HG02763 (cell line): Measurements from ENCODE around the gene ANKRD13A.

ENCODE experiments used
- ATAC-seq: cut with Tn5 transposase; IDR thresholded peaks from one replicate; pipeline ENCODE4 v1.9.1; 2021; ENCODE audit warnings: mild to moderate bottlenecking, moderate library complexity; ENCODE audit not compliant: unreplicated experiment

Gene ANKRD13A

DNA sequence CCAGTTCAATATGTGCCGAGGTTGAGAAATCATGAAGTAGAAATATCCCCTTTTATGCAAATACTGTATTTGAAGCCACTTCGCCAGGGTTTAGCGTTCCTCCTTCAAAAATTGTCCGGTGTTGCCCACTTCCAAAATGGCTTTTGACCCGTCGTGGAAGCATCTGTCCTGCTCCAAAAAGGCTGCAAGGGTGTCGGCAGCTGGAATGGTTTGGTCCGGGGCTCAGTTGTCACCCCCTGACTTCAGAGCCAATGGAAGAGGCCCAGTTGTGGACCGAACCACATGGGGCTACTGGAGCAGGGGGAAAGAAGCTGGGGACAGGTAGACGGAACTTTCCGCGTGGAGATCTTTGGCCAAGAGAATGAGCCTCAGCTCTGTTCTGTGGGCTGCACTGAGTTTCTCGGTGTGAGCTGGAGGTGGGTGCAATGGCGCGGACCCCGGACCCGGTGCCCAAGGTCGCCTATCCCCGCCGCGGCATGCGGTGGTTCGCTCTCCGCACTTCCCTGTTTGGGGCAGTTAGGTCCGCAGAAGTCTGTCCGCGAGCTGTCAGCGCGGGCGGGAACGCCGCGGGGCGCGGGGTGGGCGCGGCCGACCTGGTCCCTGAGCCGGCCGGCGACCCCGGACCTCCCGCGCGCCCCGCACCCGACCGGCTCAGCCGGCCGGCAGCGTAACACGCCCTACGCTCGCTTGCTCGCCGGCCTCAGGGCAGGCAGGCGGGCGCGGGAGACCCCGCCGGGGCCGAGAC lies at the start of gene ANKRD13A:
Gene ANKRD13A, plus strand, starts transcription at position 527 of the 745 bp plus-strand sequence. CDS start 259 bp downstream, outside the sequence.
- ATAC-seq: peak; percentile 50

DNA sequence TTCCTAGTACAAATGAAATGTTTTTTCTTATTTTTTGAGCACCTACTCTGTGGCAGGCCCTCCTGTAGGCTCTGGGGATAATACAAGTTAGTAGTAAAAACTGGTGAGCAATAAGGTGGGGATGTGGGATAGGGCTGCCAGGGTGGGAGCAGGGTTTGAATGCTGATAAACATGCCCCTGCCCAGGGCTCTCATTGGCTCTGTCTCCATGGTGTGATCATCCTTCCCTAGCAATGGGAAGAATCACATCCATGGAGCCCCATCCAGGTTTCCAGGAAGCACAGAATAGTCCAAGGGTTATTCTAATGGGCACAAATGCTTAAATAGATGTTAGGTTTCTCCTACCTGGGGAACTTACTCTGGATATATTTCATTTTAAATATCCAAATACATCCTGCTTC lies 48.6 kb upstream of the ANKRD13A start:
- no peak for ATAC-seq

DNA sequence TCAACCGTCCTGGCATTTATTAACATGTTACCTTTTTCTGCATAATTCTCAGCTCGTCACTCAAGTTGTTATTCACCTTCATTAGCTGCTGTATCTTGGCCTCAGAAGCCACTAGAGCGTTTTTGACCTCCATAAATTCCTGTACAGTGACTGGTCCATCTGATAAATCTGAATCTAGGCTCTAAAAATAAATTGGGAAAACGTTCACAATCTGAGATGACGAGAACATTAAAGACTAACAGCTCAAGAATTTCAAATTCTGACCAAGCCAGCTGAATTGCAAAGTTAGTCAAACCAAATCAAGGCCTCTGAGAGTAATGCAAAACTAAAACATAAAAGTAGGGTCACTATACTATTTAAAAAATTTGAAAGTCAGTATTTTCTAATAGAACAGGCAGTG lies 48.1 kb upstream of the ANKRD13A start:
- ATAC-seq: no peak

DNA sequence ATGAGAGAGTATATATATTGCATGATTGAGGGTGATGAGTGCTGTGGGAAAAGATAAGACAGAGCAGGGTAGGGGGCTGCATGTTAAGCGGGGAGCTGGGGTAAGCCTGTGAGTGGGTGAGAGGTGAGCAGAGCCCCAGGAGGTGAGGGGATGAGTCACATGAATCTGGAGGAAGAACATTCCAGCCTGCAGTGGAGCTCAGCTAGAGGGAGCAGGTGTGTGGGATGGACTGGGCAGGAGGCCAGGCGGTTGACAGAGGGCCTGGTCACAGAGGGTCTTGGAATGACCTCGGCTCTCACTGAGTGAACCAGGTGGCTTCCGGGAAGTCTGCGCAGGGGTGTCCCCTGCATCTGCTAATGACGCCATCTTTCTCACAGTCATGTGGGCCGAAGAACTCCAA lies 47.5 kb upstream of the ANKRD13A start:
- no peak for ATAC-seq

DNA sequence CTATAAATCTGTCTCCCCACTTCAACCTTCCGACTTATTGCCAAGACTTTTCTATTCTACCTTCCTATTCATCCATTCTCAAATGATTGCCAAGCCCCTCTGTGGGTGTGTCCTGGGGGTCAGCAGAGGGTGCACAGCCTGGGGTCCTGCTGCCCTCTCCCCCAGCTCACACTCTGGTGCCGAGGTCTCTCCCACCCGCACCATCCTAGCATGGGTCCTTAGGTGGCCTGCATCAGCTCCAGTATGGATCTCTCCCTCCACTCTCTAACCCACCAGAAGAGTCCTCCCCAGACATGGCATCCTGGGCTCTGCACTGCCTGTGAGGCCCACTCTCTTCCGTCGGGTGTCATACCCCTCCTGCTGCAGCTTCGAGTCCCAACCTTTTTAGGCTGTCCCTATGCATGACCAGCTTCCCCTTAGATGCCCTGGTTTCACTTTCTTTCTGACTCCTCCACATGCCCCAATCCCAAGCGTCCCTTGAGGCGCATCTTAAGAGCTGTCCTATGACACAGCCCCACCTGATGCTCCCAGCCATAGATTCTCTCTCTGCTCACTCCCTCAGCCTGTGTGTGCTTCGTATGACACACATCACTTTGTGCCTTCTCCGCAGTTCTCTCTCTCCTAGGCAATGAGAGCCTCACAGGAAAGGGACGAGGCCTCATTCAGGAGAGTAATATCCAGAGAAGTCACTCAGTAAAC lies 46.9 kb upstream of the ANKRD13A start:
- no peak for ATAC-seq

DNA sequence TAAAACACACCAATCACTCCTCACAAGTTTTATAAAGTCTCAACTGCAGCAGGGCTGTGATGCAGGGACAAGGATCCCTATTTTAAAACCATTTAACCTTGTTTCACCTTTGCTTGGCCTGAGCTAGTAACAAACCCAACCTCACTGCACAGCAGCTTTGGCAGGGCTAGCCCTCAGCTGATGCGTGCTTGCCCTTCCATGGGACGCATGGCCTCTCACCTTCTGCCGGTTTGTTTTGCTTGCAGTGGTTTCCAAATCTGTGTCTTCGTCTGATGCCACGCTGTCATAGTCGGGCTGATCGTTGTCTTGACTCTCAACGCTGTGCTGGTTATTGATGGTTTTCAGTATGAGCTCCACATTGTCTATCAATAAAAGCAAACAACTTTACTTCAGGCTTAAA lies 46.4 kb upstream of the ANKRD13A start:
- ATAC-seq: no peak

DNA sequence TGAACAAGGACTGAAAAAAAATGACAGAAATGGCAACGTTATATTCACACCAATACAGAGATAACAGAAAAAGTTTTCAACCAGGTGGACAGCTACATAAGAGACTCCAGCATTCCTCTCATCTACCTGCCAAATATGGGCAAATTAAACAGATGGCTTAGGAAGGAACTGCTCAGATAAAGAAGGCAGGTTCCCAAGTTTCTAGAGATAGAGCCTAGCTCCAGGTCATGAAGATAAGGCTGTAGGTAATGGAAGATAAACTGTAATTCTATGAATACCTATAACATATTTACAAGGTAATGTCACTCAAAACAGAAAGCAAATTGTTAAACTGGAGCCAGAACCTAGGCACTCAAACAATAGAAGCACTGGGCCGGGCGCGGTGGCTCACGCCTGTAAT lies 45.6 kb upstream of the ANKRD13A start:
- ATAC-seq: no peak

DNA sequence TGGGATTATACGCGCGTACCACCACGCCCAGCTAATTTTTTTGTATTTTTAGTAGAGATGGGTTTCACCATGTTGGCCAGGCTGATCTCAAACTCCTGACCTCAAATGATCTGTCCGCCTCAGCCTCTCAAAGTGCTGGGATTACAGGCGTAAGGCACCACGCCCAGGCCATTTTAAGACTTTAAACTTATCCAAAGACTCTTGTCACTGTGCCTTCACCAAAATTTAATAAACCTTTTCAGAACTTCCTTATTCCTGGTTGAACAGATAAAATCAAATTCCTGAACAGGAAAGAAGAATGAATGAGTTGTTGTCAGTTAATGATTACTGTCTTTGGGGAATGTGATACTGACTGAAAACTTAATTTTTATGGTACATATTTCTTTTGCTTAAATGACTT lies 40.9 kb upstream of the ANKRD13A start:
- no peak for ATAC-seq

DNA sequence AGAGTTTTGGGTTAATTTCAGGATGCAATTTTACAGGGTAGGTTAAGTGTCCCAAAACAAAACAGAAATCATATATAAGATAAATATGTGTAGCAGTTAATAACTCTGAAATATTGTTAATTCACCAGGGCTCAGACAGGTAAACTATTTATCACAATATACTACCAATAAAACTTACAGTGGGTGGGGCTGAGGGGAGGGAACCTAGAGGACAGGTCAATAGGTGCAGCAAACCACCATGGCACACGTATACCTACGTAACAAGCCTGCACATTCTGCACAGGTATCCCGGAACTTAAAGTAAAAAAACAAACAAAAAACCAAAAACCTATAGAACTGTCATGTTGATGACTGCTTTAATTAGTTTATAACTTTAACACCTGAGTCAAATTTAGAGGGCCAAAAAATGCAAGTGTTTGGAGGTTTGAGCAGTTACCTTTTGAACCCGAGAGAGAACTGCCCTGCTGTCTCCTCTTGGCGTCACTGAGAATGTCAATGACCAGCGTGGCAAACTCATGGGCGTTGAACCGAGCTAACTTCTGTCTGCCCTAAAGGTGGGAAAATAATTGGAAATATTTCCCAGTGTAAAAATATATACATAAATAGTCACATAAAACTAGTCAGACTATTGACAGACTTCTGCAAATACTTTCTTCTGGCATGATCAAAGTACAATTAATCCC lies 39.7 kb upstream of the ANKRD13A start:
- ATAC-seq: no peak

DNA sequence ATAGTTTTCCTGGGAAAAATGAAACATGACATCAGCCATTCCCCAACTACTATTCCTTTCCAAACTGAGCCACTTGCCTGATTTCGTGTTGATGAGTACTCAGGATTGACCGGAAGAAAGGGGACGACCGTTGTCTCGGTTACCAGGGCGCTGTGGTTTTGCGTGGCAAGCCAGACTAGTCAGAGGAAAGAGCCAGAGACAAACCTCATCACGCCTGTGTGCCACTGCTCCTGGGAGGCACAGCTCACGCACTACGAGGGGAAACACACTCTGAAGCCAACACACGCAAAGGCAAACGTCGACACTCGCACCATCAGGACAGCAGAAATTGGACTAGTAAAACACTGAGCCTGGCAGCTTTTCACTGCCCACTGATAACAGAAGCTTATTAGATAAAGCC lies 38.0 kb upstream of the ANKRD13A start:
- ATAC-seq: no peak

DNA sequence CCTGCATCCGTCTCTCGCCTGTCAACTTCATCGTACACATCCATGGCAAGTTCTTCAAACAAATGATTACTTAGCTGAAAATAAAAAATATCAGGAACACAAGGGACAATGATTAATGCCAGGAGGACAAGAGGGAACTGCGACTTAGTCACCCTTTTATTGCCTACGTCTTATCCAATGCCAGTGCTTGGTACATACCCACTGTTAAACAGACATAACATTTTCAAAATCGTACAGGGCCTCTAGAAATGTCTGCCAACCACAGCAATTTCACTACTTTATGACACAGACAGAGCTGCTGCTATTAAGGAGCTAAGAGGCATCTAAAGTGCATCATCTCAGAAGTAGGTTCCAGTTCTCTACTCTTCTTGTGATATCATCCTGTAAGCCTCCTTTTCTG lies 37.6 kb upstream of the ANKRD13A start:
- no peak for ATAC-seq

DNA sequence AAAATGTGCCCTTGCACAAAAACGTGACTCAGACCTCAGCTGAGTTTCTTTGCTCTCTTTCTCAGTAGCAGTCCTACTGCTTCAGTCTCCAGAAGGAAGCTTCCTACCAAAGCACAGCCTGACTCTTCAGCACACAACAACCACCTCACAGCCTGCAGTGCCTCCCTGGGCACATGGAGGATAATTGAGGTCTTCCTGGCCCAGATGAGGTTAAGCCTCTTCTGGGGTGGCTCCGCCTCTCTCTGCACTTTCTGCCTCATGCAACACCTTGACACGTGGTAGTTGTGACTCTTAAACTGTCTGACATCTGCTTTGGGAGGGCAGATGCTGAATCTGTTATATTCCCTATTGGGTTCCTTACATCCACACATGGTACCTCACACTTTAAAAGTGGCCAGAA lies 36.8 kb upstream of the ANKRD13A start:
- no peak for ATAC-seq

DNA sequence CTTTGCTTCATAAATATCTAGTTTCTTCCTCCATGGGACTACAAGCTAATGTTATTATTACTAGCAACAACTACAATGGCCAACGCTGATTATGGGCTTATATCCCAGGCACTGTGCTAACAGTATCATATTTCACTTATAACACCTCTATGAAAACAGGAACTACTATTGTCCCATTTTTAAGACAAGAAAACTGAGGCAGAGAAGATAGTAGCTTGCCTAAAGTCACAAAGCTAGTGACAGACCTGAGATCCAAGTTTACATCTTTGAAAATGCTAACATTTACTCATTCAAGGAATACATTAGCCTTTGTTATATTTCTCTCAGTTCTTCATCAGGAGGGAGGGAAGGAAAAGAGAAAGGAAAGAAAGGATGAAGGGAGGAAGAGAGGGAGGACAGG lies 35.9 kb upstream of the ANKRD13A start:
- ATAC-seq: no peak

DNA sequence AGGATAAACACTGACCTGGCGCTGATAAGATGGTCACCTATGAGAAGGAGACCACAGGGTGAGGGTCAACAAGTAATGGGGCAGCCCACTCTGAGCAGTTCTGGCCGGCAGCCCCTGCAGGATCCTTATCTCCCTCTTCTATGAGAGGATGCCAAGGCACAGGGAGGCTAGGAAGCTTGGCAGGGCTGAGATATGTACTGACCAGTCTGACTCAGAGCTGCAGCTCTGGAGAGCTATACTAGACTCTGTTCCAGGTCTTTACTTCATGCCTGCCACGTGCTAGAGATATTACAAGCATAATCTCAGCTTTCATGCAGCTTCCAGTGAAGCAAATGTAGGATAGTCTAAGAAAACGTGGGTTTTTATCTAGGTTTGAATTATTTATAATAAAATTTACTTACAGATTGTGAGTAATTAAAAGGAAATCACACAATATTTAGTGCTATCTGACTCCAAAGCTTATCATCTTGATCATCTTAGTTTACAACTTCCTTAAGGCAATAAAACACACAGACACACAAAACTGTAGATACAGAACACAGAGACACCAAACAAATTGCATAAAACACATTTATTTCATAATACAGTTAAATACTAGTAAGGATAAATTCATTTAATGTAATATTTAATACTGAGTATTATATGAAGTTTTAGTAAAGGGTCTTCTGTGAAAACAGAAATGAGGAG lies 35.3 kb upstream of the ANKRD13A start:
- ATAC-seq: no peak

DNA sequence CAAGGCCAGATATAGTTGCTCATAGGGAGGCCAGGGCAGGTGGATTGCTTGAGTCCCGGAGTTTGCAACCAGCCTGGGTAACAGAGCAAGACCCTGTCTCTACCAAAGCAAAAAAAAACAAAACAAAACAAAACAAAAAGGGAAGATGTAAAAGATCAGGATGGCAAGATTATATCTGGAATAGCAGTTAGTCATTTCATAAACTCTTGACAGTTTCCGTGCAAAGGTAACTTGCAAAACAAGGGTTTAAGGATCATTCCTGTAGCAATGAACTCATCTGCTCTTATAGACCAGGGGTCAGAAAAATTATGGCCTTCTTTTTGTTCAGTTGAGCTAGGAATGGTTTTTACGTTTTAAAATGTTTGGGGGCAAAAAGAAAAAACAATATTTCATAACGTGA lies 32.7 kb upstream of the ANKRD13A start:
- no peak for ATAC-seq

DNA sequence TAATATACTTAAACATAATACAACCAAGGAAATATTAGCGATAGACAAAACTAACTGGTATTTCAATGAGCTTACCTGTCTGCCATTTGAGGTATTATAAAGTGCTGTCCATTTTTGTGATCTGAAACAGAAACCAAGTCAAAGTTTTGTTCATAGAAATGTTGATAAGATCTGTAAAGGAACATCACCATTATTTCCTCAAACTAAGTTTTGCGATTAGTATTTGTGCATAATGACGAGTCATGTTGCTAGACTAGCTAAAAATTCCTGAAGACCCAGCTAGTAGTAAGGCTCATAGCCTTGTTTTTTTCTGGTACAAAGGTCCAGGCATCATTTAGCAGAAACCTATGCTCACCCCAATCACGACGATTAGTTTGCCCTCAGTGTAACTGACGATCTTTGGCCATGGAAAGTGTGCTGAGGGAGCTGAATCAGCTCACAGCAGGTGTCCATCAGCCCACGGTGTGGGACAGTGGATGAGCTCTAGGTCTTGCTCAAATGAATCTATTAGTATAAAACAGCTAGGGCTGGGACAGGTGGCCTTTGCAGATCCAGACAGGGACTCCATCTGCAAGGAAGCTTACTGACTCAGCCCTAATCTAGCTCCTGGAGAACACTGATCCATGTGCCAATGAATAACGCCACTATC lies 31.7 kb upstream of the ANKRD13A start:
- no peak for ATAC-seq

DNA sequence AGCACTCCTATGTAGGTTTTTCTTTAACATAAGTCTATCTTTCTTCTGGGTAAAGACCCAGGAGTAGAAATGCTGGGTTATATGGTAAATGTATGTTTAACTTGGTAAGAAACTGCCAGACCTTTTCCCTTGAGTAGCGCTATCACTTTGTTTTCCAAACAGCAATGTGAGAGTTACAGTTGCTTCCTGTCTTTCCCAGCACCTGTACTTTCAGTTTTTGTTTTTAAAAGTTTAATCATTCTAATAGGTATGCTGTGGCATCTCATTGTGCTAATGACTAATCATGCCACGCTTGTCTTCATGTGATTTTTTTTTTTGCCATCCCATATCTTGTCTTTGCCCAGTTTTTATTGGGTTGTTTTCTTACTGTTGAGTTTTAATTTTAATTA lies 31.2 kb upstream of the ANKRD13A start:
- ATAC-seq: no peak

DNA sequence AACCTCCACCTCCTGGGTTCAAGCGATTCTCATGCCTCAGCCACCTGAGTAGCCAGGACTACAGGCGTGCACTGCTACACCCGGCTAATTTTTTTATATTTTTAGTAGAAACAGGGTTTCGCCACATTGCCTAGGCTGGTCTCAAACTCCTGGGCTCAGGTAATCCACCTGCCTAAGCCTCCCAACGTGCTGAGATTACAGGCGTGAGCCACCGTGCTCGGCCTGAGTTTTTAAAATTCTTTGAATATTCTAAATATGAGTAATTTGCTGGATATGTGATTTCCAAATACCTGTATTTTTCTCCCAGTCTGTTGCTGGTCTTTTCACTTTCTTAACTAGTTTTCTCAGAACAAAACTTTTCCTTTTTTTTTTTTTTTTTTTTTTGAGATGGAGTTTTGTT lies 30.4 kb upstream of the ANKRD13A start:
- no peak for ATAC-seq

DNA sequence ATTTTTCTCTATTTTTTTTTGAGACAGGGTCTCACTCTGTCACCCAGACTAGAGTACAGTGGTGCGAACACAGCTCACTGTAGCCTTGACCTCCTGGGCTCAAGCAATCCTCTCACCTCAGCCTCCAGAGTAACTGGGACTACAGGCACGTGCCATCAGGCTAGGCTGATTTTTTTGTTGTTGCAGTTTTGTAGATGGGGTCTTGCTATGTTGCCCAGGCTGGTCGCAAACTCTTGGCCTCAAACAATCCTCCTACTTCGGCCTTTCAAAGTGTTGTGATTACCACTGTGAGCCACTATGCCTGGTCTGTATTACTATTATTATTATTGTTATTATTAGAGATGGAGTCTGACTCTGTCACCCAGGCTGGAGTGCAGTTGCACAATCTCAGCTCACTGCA lies 26.4 kb upstream of the ANKRD13A start:
- ATAC-seq: no peak

DNA sequence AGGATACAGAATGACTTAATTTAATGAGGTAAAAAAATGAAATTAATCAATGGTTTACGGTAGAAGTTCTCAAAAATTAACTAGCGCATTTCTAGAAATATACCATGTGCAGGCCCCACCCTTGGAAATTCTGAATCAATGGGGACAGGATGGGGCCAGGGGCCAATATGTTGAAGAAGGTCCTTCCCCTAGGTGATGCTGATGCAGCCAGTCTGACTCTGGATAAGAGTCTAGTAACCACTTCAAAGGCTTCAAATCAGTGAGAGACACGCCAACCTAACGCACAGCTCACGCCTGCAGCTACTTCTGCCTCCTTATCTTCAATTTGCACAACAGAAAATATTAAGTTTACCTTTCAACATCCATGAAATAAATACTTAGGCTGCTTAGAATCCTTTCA lies 17.9 kb upstream of the ANKRD13A start:
- ATAC-seq: no peak

DNA sequence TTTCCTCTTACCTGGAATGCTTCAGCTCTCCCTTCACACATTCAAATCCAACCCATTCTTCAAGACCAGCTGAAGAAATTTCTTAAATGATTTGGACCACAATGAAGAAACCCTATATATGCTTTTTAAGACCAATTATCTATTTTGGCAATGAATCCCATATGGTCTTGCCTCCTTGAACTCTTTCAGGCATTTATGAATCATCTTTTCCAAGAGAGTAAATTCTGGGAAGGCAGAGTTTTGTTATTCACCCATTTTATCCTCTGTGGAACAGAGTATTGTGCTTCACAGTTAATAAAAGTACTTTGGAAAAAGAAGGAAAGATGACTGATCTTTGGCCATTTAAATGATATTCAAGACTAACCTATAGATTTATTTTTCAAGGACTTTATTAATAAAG lies 17.0 kb upstream of the ANKRD13A start:
- no peak for ATAC-seq
